HEK293 (cell line): ENCODE data around the gene PDCD1LG2.

Experiments
- CTCF ChIA-PET: fragments of 350-600 bp; formaldehyde crosslinking; extraction: SDS; loops from one replicate; lab custom pipeline; 2021; ENCODE audit warnings: antibody characterized with exemption; lab: Yijun Ruan, JAX
- POLR2A ChIA-PET: fragments of 300-600 bp; formaldehyde crosslinking; extraction: SDS; loops from one replicate; lab custom pipeline; 2020; ENCODE audit warnings: antibody characterized with exemption, inconsistent platforms; lab: Yijun Ruan, JAX
- H3K27ac ChIP-seq: fragments of 200-500 bp; sonication (Bioruptor generic); 2 replicates; pipeline ENCODE4 v1.5.1; 2014; ENCODE audit warnings: low read depth, low read length, control low read depth, inconsistent platforms; ENCODE audit errors: extremely low read depth
- H3K36me3 ChIP-seq, 2 experiments: fragments of 200-500 bp in 1 of 2; sonication (Bioruptor generic) in 1 of 2; 1 replicate in 1 of 2; 2 replicates in 1 of 2; pipeline ENCODE4 v1.5.1; 2014 to 2017; ENCODE audit warnings: inconsistent platforms in 2 of 2, low read length in 2 of 2; ENCODE audit not compliant: control insufficient read depth in 2 of 2, insufficient read depth in 1 of 2
- H3K4me1 ChIP-seq: fragments of 200-500 bp; sonication (Bioruptor generic); 2 replicates; pipeline ENCODE4 v1.5.1; 2014; ENCODE audit warnings: mild to moderate bottlenecking, low read length, inconsistent platforms; ENCODE audit not compliant: control insufficient read depth, insufficient read depth
- H3K4me3 ChIP-seq: 2 replicates; pipeline ENCODE4 v1.5.1; 2011; ENCODE audit warnings: low read depth, mild to moderate bottlenecking, control low read depth, low read length, moderate library complexity
- H3K9me3 ChIP-seq: fragments of 200-500 bp; sonication (Bioruptor generic); 2 replicates; pipeline ENCODE4 v1.5.1; 2014; ENCODE audit warnings: low read depth, low read length, inconsistent platforms; ENCODE audit not compliant: control insufficient read depth, insufficient read depth
- ZBTB7A ChIP-seq: fragments of 450-650 bp; formaldehyde crosslinking; IDR thresholded peaks from 2 replicates; pipeline ENCODE4 v1.5.1; 2016; ENCODE audit warnings: low read depth, missing biosample characterization, missing genetic modification characterization
- ZNF121 ChIP-seq: fragments of 450-650 bp; formaldehyde crosslinking; IDR thresholded peaks from 2 replicates; pipeline ENCODE4 v1.5.1; 2016; ENCODE audit warnings: missing biosample characterization, missing genetic modification characterization
- ZNF239 ChIP-seq: fragments of 450-650 bp; formaldehyde crosslinking; IDR thresholded peaks from 2 replicates; pipeline ENCODE4 v1.5.1; 2016; ENCODE audit warnings: missing biosample characterization, missing genetic modification characterization
- ZNF266 ChIP-seq: fragments of 450-650 bp; formaldehyde crosslinking; IDR thresholded peaks from 2 replicates; pipeline ENCODE4 v1.5.1; 2016; ENCODE audit warnings: missing biosample characterization, missing genetic modification characterization, low read depth
- ZNF274 ChIP-seq, 2 experiments: fragments of 200-500 bp in 1 of 2; fragments of 450-650 bp in 1 of 2; sonication (Bioruptor generic) in 1 of 2; formaldehyde crosslinking in 1 of 2; IDR thresholded peaks; 2 replicates each; pipeline versions ENCODE4 v1.5.1 to v1.6.1; 2014 to 2016; ENCODE audit warnings: borderline replicate concordance in 1 of 2, inconsistent platforms in 1 of 2, low read length in 1 of 2, missing biosample characterization in 1 of 2, missing genetic modification characterization in 1 of 2
- ZNF292 ChIP-seq: fragments of 450-650 bp; formaldehyde crosslinking; IDR thresholded peaks from 2 replicates; pipeline ENCODE4 v1.5.1; 2016; ENCODE audit warnings: low read depth, missing biosample characterization, missing genetic modification characterization, borderline replicate concordance
- ZNF335 ChIP-seq: fragments of 450-650 bp; formaldehyde crosslinking; conservative IDR thresholded peaks from 2 replicates; pipeline ENCODE4 v1.5.1; 2016; ENCODE audit warnings: missing biosample characterization, missing genetic modification characterization
- ZNF350 ChIP-seq: fragments of 450-650 bp; formaldehyde crosslinking; IDR thresholded peaks from 2 replicates; pipeline ENCODE4 v1.5.0; 2017; ENCODE audit warnings: missing biosample characterization, mild to moderate bottlenecking, missing genetic modification characterization
- ZNF398 ChIP-seq: fragments of 450-650 bp; formaldehyde crosslinking; IDR thresholded peaks from 2 replicates; pipeline ENCODE4 v1.5.1; 2017; ENCODE audit warnings: missing biosample characterization, missing genetic modification characterization
- ZNF433 ChIP-seq: fragments of 450-650 bp; formaldehyde crosslinking; IDR thresholded peaks from 2 replicates; pipeline ENCODE4 v1.5.1; 2016; ENCODE audit warnings: missing biosample characterization, missing genetic modification characterization, low read depth
- ZNF501 ChIP-seq: fragments of 450-650 bp; formaldehyde crosslinking; IDR thresholded peaks from 2 replicates; pipeline ENCODE4 v1.5.1; 2016; ENCODE audit warnings: missing biosample characterization, missing genetic modification characterization
- ZNF510 ChIP-seq: fragments of 450-650 bp; formaldehyde crosslinking; IDR thresholded peaks from 2 replicates; pipeline ENCODE4 v1.5.1; 2018; ENCODE audit warnings: mild to moderate bottlenecking, missing genetic modification characterization, missing biosample characterization; ENCODE audit not compliant: insufficient replicate concordance
- ZNF514 ChIP-seq: fragments of 450-650 bp; formaldehyde crosslinking; IDR thresholded peaks from 2 replicates; pipeline ENCODE4 v1.5.1; 2016; ENCODE audit warnings: missing biosample characterization, missing genetic modification characterization
- ZNF561 ChIP-seq: fragments of 450-650 bp; IDR thresholded peaks from 2 replicates; pipeline ENCODE4 v1.5.1; 2018; ENCODE audit warnings: missing biosample characterization, missing genetic modification characterization, borderline replicate concordance
- ZNF571 ChIP-seq: fragments of 450-650 bp; formaldehyde crosslinking; IDR thresholded peaks from 2 replicates; pipeline ENCODE4 v1.5.0; 2017; ENCODE audit warnings: missing biosample characterization, missing genetic modification characterization
- ZNF585B ChIP-seq: fragments of 450-650 bp; formaldehyde crosslinking; IDR thresholded peaks from 2 replicates; pipeline ENCODE4 v1.5.1; 2016; ENCODE audit warnings: missing biosample characterization, missing genetic modification characterization
- ZNF623 ChIP-seq: fragments of 450-650 bp; formaldehyde crosslinking; IDR thresholded peaks from 2 replicates; pipeline ENCODE4 v1.5.1; 2016; ENCODE audit warnings: missing biosample characterization, missing genetic modification characterization
- TF ChIP-seq, protein P1 (sequence below): fragments of 450-650 bp; formaldehyde crosslinking; IDR thresholded peaks from 2 replicates; pipeline ENCODE4 v1.5.1; 2016; ENCODE audit warnings: missing biosample characterization, missing genetic modification characterization, borderline replicate concordance
- TF ChIP-seq, protein P2 (sequence below): fragments of 450-650 bp; formaldehyde crosslinking; IDR thresholded peaks from 2 replicates; pipeline ENCODE4 v1.5.1; 2016; ENCODE audit warnings: missing biosample characterization, missing genetic modification characterization
- TF ChIP-seq, protein P3 (sequence below): fragments of 450-650 bp; formaldehyde crosslinking; IDR thresholded peaks from 2 replicates; pipeline ENCODE4 v1.5.1; 2016; ENCODE audit warnings: missing biosample characterization, missing genetic modification characterization, borderline replicate concordance

The PDCD1LG2 gene

GRCh38 chr9:5559659-5560058 is 49.3 kb downstream of the PDCD1LG2 start:
- TF ChIP-seq ZNF239 = no peak
- no peak for TF ChIP-seq ZNF623 (tag by site-specific recombination)
- TF ChIP-seq ZBTB7A (tag by site-specific recombination) = no peak
- no peak for TF ChIP-seq ZNF514
- no peak for TF ChIP-seq ZNF274 (IDR thresholded peaks at IDR 0.05; ENCODE audit: low read length)
- no peak for TF ChIP-seq ZNF274 (tag by site-specific recombination; IDR thresholded peaks at IDR 0.05; ENCODE audit: borderline replicate concordance)
- TF ChIP-seq ZNF335 (tag by site-specific recombination) = no peak
- no peak for TF ChIP-seq ZNF561
- TF ChIP-seq, all 188 proteins: peak for 0
- POLR2A ChIA-PET = no interaction called here
- Histone ChIP-seq H3K9me3 (no peaks in the 10 kb centered on the region), H3K27ac (no peak overlapping the region), H3K4me3 (no peak overlapping the region), H3K4me1 (no peaks in the 10 kb centered on the region), H3K36me3 (no peaks in the 10 kb centered on the region)
- CTCF ChIA-PET = no interaction called here

DNA sequence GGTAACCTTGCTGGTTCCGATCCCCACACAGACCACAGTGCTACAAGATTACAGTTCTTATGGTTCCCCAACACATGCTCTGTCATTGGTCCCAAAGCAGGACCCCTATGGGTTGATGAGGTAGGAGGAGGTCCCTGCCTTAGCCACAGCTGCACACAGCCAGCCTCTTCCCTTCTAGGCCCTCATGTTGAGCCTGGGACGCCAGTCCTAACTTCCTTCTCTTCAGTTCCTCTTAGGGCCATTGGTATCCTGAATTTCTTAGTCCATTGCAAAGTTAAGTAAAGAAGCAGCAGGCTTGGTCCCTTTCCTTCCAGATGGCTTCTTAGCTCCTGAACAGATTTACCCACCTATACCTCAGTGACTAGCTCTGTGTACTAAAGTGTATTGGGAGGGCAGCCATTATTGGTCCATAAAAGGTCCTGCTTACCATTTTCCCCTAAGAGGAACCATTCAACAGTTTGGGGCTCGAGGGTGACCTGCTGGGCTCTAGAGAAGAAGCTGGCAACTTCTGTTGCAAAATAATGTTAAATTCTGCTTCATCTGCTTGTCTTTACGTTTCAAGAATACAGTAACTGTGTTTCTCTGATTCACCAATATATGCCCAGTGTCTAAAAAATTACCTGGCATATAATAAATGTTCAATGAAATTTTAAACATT is 50.2 kb downstream of the PDCD1LG2 start:
- H3K9me3 ChIP-seq = no peaks in the 10 kb centered on the region
- no peak overlapping the region for H3K27ac ChIP-seq
- TF ChIP-seq ZNF510 (tag by site-specific recombination) (no peak), ZNF266 (tag by site-specific recombination) (no peak), ZNF623 (tag by site-specific recombination) (no peak), ZNF585B (no peak), ZNF501 (tag by site-specific recombination) (no peak), ZNF292 (tag by site-specific recombination) (no peak), ZNF571 (tag by site-specific recombination) (no peak), ZNF398 (tag by site-specific recombination) (no peak), ZNF350 (tag by site-specific recombination) (no peak), ZNF121 (tag by site-specific recombination) (no peak), ZNF433 (tag by site-specific recombination) (no peak)
- TF ChIP-seq, protein P1, sequence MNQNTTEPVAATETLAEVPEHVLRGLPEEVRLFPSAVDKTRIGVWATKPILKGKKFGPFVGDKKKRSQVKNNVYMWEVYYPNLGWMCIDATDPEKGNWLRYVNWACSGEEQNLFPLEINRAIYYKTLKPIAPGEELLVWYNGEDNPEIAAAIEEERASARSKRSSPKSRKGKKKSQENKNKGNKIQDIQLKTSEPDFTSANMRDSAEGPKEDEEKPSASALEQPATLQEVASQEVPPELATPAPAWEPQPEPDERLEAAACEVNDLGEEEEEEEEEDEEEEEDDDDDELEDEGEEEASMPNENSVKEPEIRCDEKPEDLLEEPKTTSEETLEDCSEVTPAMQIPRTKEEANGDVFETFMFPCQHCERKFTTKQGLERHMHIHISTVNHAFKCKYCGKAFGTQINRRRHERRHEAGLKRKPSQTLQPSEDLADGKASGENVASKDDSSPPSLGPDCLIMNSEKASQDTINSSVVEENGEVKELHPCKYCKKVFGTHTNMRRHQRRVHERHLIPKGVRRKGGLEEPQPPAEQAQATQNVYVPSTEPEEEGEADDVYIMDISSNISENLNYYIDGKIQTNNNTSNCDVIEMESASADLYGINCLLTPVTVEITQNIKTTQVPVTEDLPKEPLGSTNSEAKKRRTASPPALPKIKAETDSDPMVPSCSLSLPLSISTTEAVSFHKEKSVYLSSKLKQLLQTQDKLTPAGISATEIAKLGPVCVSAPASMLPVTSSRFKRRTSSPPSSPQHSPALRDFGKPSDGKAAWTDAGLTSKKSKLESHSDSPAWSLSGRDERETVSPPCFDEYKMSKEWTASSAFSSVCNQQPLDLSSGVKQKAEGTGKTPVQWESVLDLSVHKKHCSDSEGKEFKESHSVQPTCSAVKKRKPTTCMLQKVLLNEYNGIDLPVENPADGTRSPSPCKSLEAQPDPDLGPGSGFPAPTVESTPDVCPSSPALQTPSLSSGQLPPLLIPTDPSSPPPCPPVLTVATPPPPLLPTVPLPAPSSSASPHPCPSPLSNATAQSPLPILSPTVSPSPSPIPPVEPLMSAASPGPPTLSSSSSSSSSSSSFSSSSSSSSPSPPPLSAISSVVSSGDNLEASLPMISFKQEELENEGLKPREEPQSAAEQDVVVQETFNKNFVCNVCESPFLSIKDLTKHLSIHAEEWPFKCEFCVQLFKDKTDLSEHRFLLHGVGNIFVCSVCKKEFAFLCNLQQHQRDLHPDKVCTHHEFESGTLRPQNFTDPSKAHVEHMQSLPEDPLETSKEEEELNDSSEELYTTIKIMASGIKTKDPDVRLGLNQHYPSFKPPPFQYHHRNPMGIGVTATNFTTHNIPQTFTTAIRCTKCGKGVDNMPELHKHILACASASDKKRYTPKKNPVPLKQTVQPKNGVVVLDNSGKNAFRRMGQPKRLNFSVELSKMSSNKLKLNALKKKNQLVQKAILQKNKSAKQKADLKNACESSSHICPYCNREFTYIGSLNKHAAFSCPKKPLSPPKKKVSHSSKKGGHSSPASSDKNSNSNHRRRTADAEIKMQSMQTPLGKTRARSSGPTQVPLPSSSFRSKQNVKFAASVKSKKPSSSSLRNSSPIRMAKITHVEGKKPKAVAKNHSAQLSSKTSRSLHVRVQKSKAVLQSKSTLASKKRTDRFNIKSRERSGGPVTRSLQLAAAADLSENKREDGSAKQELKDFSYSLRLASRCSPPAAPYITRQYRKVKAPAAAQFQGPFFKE = no peak
- TF ChIP-seq, protein P2, sequence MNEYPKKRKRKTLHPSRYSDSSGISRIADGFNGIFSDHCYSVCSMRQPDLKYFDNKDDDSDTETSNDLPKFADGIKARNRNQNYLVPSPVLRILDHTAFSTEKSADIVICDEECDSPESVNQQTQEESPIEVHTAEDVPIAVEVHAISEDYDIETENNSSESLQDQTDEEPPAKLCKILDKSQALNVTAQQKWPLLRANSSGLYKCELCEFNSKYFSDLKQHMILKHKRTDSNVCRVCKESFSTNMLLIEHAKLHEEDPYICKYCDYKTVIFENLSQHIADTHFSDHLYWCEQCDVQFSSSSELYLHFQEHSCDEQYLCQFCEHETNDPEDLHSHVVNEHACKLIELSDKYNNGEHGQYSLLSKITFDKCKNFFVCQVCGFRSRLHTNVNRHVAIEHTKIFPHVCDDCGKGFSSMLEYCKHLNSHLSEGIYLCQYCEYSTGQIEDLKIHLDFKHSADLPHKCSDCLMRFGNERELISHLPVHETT (tag by site-specific recombination) = no peak
- TF ChIP-seq, protein P3, sequence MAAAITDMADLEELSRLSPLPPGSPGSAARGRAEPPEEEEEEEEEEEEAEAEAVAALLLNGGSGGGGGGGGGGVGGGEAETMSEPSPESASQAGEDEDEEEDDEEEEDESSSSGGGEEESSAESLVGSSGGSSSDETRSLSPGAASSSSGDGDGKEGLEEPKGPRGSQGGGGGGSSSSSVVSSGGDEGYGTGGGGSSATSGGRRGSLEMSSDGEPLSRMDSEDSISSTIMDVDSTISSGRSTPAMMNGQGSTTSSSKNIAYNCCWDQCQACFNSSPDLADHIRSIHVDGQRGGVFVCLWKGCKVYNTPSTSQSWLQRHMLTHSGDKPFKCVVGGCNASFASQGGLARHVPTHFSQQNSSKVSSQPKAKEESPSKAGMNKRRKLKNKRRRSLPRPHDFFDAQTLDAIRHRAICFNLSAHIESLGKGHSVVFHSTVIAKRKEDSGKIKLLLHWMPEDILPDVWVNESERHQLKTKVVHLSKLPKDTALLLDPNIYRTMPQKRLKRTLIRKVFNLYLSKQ (tag by site-specific recombination) = no peak
- no peaks in the 10 kb centered on the region for H3K36me3 ChIP-seq
- no peaks in the 10 kb centered on the region for H3K4me1 ChIP-seq
- ChIA-PET CTCF (no interaction called here), POLR2A (no interaction called here)
- no peak overlapping the region for H3K4me3 ChIP-seq
